SK-N-SH treated with all-trans-retinoic acid at 6 μM for 48 hours (cell line): ENCODE data around the gene DEFB112.

Experiments
- SNAI2 ChIP-seq: fragments of 250-450 bp; sonication (Bioruptor Pico); IDR thresholded peaks from 2 replicates; pipeline ENCODE4 v1.5.0; 2020; ENCODE audit warnings: mild to moderate bottlenecking, moderate library complexity
- ZNF70 ChIP-seq: fragments of 450-650 bp; formaldehyde crosslinking; IDR thresholded peaks from 2 replicates; pipeline ENCODE4 v1.5.0; 2020; ENCODE audit warnings: mild to moderate bottlenecking, moderate library complexity

DNA sequence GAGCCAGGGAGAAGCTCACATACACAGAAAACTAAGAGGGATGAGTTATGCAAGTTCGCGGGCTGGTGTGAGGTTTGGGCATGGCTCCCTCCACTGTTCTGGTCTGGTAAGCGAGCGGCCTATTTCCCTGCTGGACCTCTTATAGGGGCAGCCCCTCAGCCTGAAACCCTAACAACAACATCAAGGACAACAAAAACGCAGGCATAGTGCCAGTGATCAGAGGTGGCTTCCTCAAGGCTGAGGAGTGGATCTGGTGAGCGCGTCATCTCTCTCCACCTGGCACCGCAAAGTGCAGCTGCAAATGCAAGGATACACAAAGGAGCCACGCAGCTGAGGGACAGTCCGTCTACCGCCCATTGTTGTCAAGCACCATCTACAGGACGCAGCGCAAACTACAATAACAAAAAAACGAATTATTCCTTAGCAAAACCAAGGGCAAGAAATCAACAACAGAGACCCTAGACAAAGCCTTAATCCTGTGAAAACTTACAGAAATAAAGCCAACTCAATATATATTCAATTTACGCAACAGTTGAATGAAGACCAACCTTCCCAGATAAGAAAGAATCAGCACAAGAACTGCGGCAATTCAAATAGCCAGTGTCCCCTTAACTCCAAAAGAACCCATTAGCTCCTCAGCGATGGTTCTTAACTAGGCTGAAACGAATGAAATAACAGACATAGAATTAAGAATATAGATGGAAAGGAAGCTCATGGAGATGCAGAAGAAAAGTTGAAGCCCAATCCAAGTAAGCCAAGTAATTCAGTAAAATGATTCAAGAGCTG lies 18.8 kb downstream of the DEFB112 start:
- TF ChIP-seq ZNF70 (CRISPR knock-in tag) = no peak
- no peak for TF ChIP-seq SNAI2
